CD4-positive, alpha-beta T cell (primary cell): ENCODE measurements around the gene KNTC1. TPM values are rescaled to one million over a fixed set of nuclear protein-coding genes. Genes with fewer than 3 reads are reported as not detected.

Source experiments
- ATAC-seq: fragments of 200-7000 bp; cut with Tn5 transposase; one replicate; pipeline ENCODE4 v1.10.0; 2022; ENCODE audit warnings: mild to moderate bottlenecking; ENCODE audit not compliant: poor library complexity
- CTCF ChIA-PET: fragments of 350-600 bp; sonication (Branson Sonifier 250); formaldehyde crosslinking; loops from one replicate; lab custom pipeline; 2021; ENCODE audit warnings: antibody characterized with exemption, inconsistent platforms; lab: Charles Lee
- POLR2A ChIA-PET: fragments of 350-600 bp; sonication (Branson Sonifier 250); formaldehyde crosslinking; loops from one replicate; lab custom pipeline; 2021; ENCODE audit warnings: antibody characterized with exemption, inconsistent platforms; lab: Charles Lee
- DNase-seq, 14 experiments: peaks; one replicate each; pipeline ENCODE4 v3.0.0-alpha.2; 2013 to 2020; ENCODE audit warnings: mixed read lengths in 2 of 14
- H3K27ac ChIP-seq, 2 donors: one replicate each; pipeline versions ENCODE4 v1.5.1 to v1.7.0; 2013; ENCODE audit warnings: low read length in 2 of 2, low read depth in 1 of 2, mild to moderate bottlenecking in 1 of 2
- H3K27me3 ChIP-seq, 2 experiments: 1 replicate in 1 of 2; 2 replicates in 1 of 2; pipeline versions ENCODE4 v1.6.1 to v1.7.0; 2013; ENCODE audit warnings: low read length in 2 of 2, control low read depth in 1 of 2, mild to moderate bottlenecking in 1 of 2, moderate library complexity in 1 of 2; ENCODE audit not compliant: insufficient read depth in 2 of 2, control insufficient read depth in 1 of 2
- H3K36me3 ChIP-seq: one replicate; pipeline ENCODE4 v1.6.1; 2013; ENCODE audit warnings: low read length, control low read depth; ENCODE audit not compliant: insufficient read depth
- H3K4me1 ChIP-seq: one replicate; pipeline ENCODE4 v1.6.1; 2013; ENCODE audit warnings: low read length, control low read depth; ENCODE audit not compliant: insufficient read depth
- H3K4me3 ChIP-seq: one replicate; pipeline ENCODE4 v1.5.1; 2013; ENCODE audit warnings: mild to moderate bottlenecking, low read length, moderate library complexity
- H3K9me3 ChIP-seq, 2 experiments: 1 replicate in 1 of 2; 2 replicates in 1 of 2; pipeline versions ENCODE4 v1.6.1 to v1.7.0; 2013; ENCODE audit warnings: low read length in 2 of 2, mild to moderate bottlenecking in 2 of 2, control low read depth in 1 of 2, moderate library complexity in 1 of 2; ENCODE audit not compliant: control insufficient read depth in 1 of 2, insufficient read depth in 1 of 2
- H3K27ac Mint-ChIP-seq: one replicate; pipeline ENCODE4 v1.8.0; 2020; ENCODE audit warnings: mixed read lengths
- H3K27me3 Mint-ChIP-seq: one replicate; pipeline ENCODE4 v1.8.0; 2021; ENCODE audit warnings: mixed read lengths
- H3K36me3 Mint-ChIP-seq: one replicate; pipeline ENCODE4 v1.8.0; 2021; ENCODE audit warnings: low read depth, mixed read lengths
- H3K4me1 Mint-ChIP-seq: one replicate; pipeline ENCODE4 v1.8.0; 2021; ENCODE audit warnings: low read depth, mixed read lengths
- H3K4me3 Mint-ChIP-seq: one replicate; pipeline ENCODE4 v1.8.0; 2020; ENCODE audit warnings: mild to moderate bottlenecking, mixed read lengths
- H3K9me3 Mint-ChIP-seq: one replicate; pipeline ENCODE4 v1.8.0; 2020; ENCODE audit warnings: mixed read lengths
- intact Hi-C, 2 experiments: fragments of 100-400 bp; cut with DNase I in 1 of 2; cut with micrococcal nuclease in 1 of 2; formaldehyde crosslinking; loops; one replicate each; pipeline versions ENCODE4 v1.15.1 to v1.9.0; 2023 to 2025; cut with DNase I, micrococcal nuclease
- total RNA-seq, 174 experiments: library from RNA in 2 of 174; stranded (reverse) in 2 of 174; gene quantifications; one replicate each; pipeline ENCODE4 v1.2.3 and lab custom pipeline; 2021 to 2026
- TF ChIP-seq, protein P1 (sequence below): fragments of 200-600 bp; IDR thresholded peaks from one replicate; pipeline ENCODE4 v1.8.0; 2022; ENCODE audit warnings: antibody characterized with exemption, mild to moderate bottlenecking

KNTC1 gene
- total RNA-seq, 2 experiments from 2014 or later: 23.3 to 23.8 TPM

DNA sequence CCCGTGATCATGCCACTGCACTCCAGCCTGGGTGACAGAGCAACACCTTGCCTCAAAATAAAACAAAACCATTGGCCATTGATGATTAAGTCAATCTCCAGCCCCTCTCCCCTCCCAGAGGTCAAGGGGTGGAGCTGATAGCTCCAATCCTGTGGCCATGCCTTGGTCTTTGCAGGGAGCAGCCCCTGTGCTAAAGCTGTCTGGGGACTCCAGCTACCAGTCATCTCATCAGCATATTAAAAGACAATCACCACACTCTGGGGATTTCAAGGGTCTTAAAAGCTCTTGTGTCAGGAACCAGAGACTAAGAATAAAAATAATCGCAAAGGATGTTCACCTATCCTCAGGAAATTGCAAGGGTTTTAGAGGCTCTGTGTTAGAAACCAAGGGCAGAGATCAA lies 145.5 kb downstream of the KNTC1 start:
- TF ChIP-seq, protein P1, sequence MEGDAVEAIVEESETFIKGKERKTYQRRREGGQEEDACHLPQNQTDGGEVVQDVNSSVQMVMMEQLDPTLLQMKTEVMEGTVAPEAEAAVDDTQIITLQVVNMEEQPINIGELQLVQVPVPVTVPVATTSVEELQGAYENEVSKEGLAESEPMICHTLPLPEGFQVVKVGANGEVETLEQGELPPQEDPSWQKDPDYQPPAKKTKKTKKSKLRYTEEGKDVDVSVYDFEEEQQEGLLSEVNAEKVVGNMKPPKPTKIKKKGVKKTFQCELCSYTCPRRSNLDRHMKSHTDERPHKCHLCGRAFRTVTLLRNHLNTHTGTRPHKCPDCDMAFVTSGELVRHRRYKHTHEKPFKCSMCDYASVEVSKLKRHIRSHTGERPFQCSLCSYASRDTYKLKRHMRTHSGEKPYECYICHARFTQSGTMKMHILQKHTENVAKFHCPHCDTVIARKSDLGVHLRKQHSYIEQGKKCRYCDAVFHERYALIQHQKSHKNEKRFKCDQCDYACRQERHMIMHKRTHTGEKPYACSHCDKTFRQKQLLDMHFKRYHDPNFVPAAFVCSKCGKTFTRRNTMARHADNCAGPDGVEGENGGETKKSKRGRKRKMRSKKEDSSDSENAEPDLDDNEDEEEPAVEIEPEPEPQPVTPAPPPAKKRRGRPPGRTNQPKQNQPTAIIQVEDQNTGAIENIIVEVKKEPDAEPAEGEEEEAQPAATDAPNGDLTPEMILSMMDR: no peak
- no peak for DNase-seq
- Mint-ChIP-seq H3K9me3 (no peaks in the 10 kb centered on the region), H3K4me3 (no peak overlapping the region), H3K27ac (no peak overlapping the region), H3K27me3 (no peaks in the 10 kb centered on the region), H3K36me3 (no peaks in the 10 kb centered on the region), H3K4me1 (no peaks in the 10 kb centered on the region)
- CTCF ChIA-PET: no interaction called here
- ATAC-seq: no peak
- no peak overlapping the region for H3K27ac ChIP-seq
- H3K4me3 ChIP-seq: no peak overlapping the region
- intact Hi-C loops: no loop called here
- POLR2A ChIA-PET: no interaction called here
- H3K9me3 ChIP-seq: no peaks in the 10 kb centered on the region
- H3K27me3 ChIP-seq: no peaks in the 10 kb centered on the region
- H3K36me3 ChIP-seq: no peaks in the 10 kb centered on the region
- no peaks in the 10 kb centered on the region for H3K4me1 ChIP-seq

Other genes with a start within 250 kb of the KNTC1 start
- gene CLIP1, start 104.6 kb upstream of the KNTC1 start, total RNA-seq: 10 to 100 TPM; 52.0 to 54.9 TPM
- 10 to 100 TPM; 49.4 to 54.8 TPM for gene ZCCHC8, start 26.3 kb upstream of the KNTC1 start, total RNA-seq
- 100 to 1,000 TPM; 339 to 341 TPM for gene RSRC2, start 313 bp upstream of the KNTC1 start, total RNA-seq
- under 1 TPM; 0.19 to 0.39 TPM for gene HCAR2, start 176.1 kb downstream of the KNTC1 start, total RNA-seq
- under 1 TPM; 0.33 to 0.39 TPM for gene HCAR3, start 189.6 kb downstream of the KNTC1 start, total RNA-seq
- under 1 TPM in 1 of 2 experiments, not detected in 1; 0.05 TPM for gene HCAR1, start 203.6 kb downstream of the KNTC1 start, total RNA-seq
- gene DENR, start 225.6 kb downstream of the KNTC1 start, total RNA-seq: 10 to 100 TPM; 29.9 to 31.1 TPM
- gene CCDC62, start 247.3 kb downstream of the KNTC1 start, total RNA-seq: 1 to 10 TPM; 1.0 to 1.4 TPM